Neural cell (in vitro differentiated cells): ENCODE measurements around the gene ACOT13. TPM values are rescaled to one million over a fixed set of nuclear protein-coding genes. Genes with fewer than 3 reads are reported as not detected.

ENCODE experiments used
- polyA plus RNA-seq: library from polyadenylated mRNA; depleted of rRNA; stranded (reverse); fragments of >200 nt; gene quantifications from 2 replicates; pipeline ENCODE4 v1.2.3, GENCODE V29; 2014

Gene ACOT13
- polyA plus RNA-seq, 1 donor from 2014 or later: 9.9 TPM

Other genes starting within 250 kb of the ACOT13 start
- gene GPLD1, start 177.5 kb upstream of the ACOT13 start, polyA plus RNA-seq: 11.0 and 14.3 TPM in 2 replicates
- gene ALDH5A1, start 172.1 kb upstream of the ACOT13 start, polyA plus RNA-seq: 33.1 and 36.3 TPM in 2 replicates
- gene KIAA0319, start 20.9 kb upstream of the ACOT13 start, polyA plus RNA-seq: 8.3 and 8.5 TPM in 2 replicates
- 49.0 and 53.4 TPM in 2 replicates for gene TDP2, start 178 bp upstream of the ACOT13 start, polyA plus RNA-seq
- 105 and 107 TPM in 2 replicates for gene C6orf62, start 52.1 kb downstream of the ACOT13 start, polyA plus RNA-seq
- gene GMNN, start 107.9 kb downstream of the ACOT13 start, polyA plus RNA-seq: 11.5 and 13.8 TPM in 2 replicates
- 0.73 TPM in 1 of 2 replicates, not detected in the other for gene ARMH2, start 131.8 kb downstream of the ACOT13 start, polyA plus RNA-seq